ENCODE results near the gene TDRD12. TPM values are rescaled to one million over a fixed set of nuclear protein-coding genes. Genes with fewer than 3 reads are reported as not detected.

The TDRD12 gene
- total and polyA plus RNA-seq, 2 of the 13 experiments (the other 11 are each of a cell fraction or from before 2014, with no cell fraction given): 0.03 to 0.40 TPM

DNA sequence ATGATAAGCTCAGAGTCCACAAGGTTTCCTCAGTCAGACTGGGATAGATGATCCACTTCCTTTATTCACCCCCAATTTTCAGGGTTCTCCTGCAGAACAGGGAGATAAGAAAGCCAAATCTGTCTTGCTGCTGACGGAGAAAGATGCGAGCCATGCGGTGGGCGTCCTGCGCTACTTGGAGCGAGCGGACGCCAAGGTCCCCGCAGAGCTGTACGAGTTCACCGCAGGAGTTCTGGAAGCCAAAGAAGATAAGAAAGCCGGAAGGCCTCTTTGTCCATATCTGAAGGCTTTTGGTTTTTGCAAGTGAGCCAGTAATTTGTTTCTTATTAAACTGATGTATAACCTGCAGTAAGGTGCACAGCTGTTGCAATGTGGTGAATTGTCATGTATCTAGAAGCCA lies 83.3 kb downstream of the TDRD12 start (continued):
- TF ChIP-seq ZNF777 (CRISPR knock-in tag; IDR thresholded peaks at IDR 0.05): no peak
- TF ChIP-seq RXRB (CRISPR knock-in tag; IDR thresholded peaks at IDR 0.05; ENCODE audit: borderline replicate concordance): no peak

DNA sequence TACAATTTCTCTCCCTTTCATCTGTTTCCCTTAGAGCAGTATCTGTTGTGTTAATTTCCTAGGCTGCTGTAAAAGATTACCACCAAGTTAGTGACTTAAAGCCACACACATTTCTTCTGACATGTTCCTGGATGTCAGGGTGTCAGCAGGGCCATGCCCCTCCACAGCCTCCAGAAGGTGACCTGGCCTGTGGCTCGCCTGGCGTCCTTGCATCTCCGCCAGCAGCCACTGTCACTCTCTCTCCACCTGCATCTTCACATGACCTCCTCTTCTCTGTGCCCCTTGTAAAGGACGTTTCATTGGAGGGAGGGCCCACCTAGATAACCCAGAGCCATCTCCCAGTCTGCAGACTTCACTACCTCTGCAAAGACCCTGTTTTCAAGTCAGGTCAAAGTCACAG lies 88.7 kb downstream of the TDRD12 start:
- intact Hi-C loops (cut with micrococcal nuclease; ENCODE audit: unreplicated experiment) (no loop called here), in situ Hi-C loops (cut with HindIII; ENCODE audit: extremely low pct_ligation_motif_present, low pct_unique_long_range_greater_than_20kb) (no loop called here)
- H4K20me1 ChIP-seq (ENCODE audit: insufficient read depth, low read length): no peaks in the 10 kb centered on the region
- POLR2A ChIA-PET: no interaction called here
- no peak overlapping the region for H3K27ac ChIP-seq (ENCODE audit: extremely low read length, insufficient read depth, low read length)
- H3K9me3 ChIP-seq (ENCODE audit: low read length): no peaks in the 10 kb centered on the region
- DNase-seq (ENCODE audit: low spot score) (no peak), FAIRE-seq (no peak), ATAC-seq (no peak)
- H2AFZ ChIP-seq (ENCODE audit: low read length): no peak overlapping the region
- no TSS peak for BruUV-seq (replicated peaks)
- H3K4me2 ChIP-seq (ENCODE audit: low read depth, low read length): no peak overlapping the region
- H3K9ac ChIP-seq (ENCODE audit: insufficient read depth, low read depth, low read length): no peak overlapping the region
- CTCF ChIA-PET (ENCODE audit: low intra/inter-chr PET ratio, low total read pairs): no interaction called here
- no peak overlapping the region for H3K4me3 ChIP-seq (replicated peaks in 1 of 3; ENCODE audit: insufficient read depth in 1 of 3, low read depth in 2 of 3, low read length in 3 of 3)
- H3K36me3 ChIP-seq (replicated peaks in 1 of 2; ENCODE audit: control insufficient read depth in 1 of 2, insufficient read depth in 2 of 2, low read length in 2 of 2): no peaks in the 10 kb centered on the region
- WGBS (ENCODE audit: low lambda C conversion rate): 10% methylated on average over 4 of the region's 4 CpGs
- no peaks in the 10 kb centered on the region for H3K79me2 ChIP-seq (ENCODE audit: insufficient read depth, low read length)
- H3K4me1 ChIP-seq (ENCODE audit: insufficient read depth, low read length): peaks cover 12% of the 10 kb centered on the region
- peaks cover 7 to 23% of the 10 kb centered on the region in 2 experiments for H3K27me3 ChIP-seq (ENCODE audit: control insufficient read depth in 1 of 2, insufficient read depth in 2 of 2, low read length in 2 of 2)
- TF ChIP-seq YEATS2 (CRISPR knock-in tag; IDR thresholded peaks at IDR 0.05; ENCODE audit: borderline replicate concordance) (no peak), NCOA2 (CRISPR knock-in tag; IDR thresholded peaks at IDR 0.05) (no peak), ZNF780A (CRISPR knock-in tag; IDR thresholded peaks at IDR 0.05) (no peak), ATF1 (CRISPR knock-in tag; IDR thresholded peaks at IDR 0.05) (no peak)

DNA sequence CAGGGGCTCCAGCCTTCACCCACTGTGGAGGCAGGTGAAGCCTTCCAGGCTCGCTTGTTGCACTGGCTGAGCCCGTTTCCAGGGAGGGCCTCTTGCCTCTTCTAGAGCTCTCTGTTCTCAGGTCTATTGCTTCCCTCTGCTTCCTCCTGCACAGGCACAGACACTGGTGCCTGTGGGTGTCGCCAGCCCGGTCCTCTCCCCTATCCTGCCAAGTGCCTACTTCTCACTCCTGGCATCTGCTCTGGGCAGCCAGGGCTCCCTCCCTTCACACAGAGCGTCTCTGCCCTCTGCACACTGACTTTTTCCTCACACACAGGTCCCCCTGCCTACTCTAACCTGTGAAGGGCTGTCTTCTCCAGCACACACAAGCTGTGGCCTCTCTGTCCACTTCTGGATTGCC lies 89.7 kb downstream of the TDRD12 start:
- H3K4me1 ChIP-seq (ENCODE audit: insufficient read depth, low read length): peaks cover 12% of the 10 kb centered on the region
- peaks cover 7 to 23% of the 10 kb centered on the region in 2 experiments for H3K27me3 ChIP-seq (ENCODE audit: control insufficient read depth in 1 of 2, insufficient read depth in 2 of 2, low read length in 2 of 2)
- CTCF ChIA-PET (ENCODE audit: low intra/inter-chr PET ratio, low total read pairs): no interaction called here
- H4K20me1 ChIP-seq (ENCODE audit: insufficient read depth, low read length): no peaks in the 10 kb centered on the region
- in situ Hi-C loops (cut with HindIII; ENCODE audit: extremely low pct_ligation_motif_present, low pct_unique_long_range_greater_than_20kb) (no loop called here), intact Hi-C loops (cut with micrococcal nuclease; ENCODE audit: unreplicated experiment) (no loop called here)
- no peak for FAIRE-seq
- no peak for DNase-seq (ENCODE audit: low spot score)
- no peaks in the 10 kb centered on the region for H3K36me3 ChIP-seq (replicated peaks in 1 of 2; ENCODE audit: control insufficient read depth in 1 of 2, insufficient read depth in 2 of 2, low read length in 2 of 2)
- POLR2A ChIA-PET: no interaction called here
- no peaks in the 10 kb centered on the region for H3K9me3 ChIP-seq (ENCODE audit: low read length)
- BruUV-seq (replicated peaks): no TSS peak
- 12% methylated on average over 5 of the region's 5 CpGs for WGBS (ENCODE audit: low lambda C conversion rate)
- H3K27ac ChIP-seq (ENCODE audit: extremely low read length, insufficient read depth, low read length): no peak overlapping the region
- no peak overlapping the region for H3K4me2 ChIP-seq (ENCODE audit: low read depth, low read length)
- ATAC-seq: peak; percentile 52
- H3K4me3 ChIP-seq (replicated peaks in 1 of 3; ENCODE audit: insufficient read depth in 1 of 3, low read depth in 2 of 3, low read length in 3 of 3): no peak overlapping the region
- no peak overlapping the region for H3K9ac ChIP-seq (ENCODE audit: insufficient read depth, low read depth, low read length)
- no peaks in the 10 kb centered on the region for H3K79me2 ChIP-seq (ENCODE audit: insufficient read depth, low read length)
- H2AFZ ChIP-seq (ENCODE audit: low read length): no peak overlapping the region
- TF ChIP-seq, protein P1, sequence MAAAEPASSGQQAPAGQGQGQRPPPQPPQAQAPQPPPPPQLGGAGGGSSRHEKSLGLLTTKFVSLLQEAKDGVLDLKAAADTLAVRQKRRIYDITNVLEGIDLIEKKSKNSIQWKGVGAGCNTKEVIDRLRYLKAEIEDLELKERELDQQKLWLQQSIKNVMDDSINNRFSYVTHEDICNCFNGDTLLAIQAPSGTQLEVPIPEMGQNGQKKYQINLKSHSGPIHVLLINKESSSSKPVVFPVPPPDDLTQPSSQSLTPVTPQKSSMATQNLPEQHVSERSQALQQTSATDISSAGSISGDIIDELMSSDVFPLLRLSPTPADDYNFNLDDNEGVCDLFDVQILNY (CRISPR knock-in tag; conservative IDR thresholded peaks at IDR 0.05): no peak
- TF ChIP-seq ARID2 (CRISPR knock-in tag; IDR thresholded peaks at IDR 0.05; ENCODE audit: borderline replicate concordance) (no peak), ZNF446 (CRISPR knock-in tag; IDR thresholded peaks at IDR 0.05) (no peak), U2AF1 (optimal IDR thresholded peaks at IDR 0.05; ENCODE audit: low read depth, low read length) (no peak), ZNF713 (CRISPR knock-in tag; IDR thresholded peaks at IDR 0.05) (no peak), PHF20 (CRISPR knock-in tag; IDR thresholded peaks at IDR 0.05) (no peak), SIX1 (CRISPR knock-in tag; IDR thresholded peaks at IDR 0.05; ENCODE audit: borderline replicate concordance) (no peak), RFX1 (IDR thresholded peaks at IDR 0.05) (no peak)
- TF ChIP-seq, protein P2, sequence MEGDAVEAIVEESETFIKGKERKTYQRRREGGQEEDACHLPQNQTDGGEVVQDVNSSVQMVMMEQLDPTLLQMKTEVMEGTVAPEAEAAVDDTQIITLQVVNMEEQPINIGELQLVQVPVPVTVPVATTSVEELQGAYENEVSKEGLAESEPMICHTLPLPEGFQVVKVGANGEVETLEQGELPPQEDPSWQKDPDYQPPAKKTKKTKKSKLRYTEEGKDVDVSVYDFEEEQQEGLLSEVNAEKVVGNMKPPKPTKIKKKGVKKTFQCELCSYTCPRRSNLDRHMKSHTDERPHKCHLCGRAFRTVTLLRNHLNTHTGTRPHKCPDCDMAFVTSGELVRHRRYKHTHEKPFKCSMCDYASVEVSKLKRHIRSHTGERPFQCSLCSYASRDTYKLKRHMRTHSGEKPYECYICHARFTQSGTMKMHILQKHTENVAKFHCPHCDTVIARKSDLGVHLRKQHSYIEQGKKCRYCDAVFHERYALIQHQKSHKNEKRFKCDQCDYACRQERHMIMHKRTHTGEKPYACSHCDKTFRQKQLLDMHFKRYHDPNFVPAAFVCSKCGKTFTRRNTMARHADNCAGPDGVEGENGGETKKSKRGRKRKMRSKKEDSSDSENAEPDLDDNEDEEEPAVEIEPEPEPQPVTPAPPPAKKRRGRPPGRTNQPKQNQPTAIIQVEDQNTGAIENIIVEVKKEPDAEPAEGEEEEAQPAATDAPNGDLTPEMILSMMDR (CRISPR knock-in tag; IDR thresholded peaks at IDR 0.05): no peak

All from HepG2 (cell line).